Astrocyte (in vitro differentiated cells and primary cell): ENCODE measurements around the gene IDUA. TPM values are rescaled to one million over a fixed set of nuclear protein-coding genes. Genes with fewer than 3 reads are reported as not detected.

Source experiments
- DNase-seq: peaks from one replicate; pipeline ENCODE4 v3.0.0-alpha.2; 2010; ENCODE audit warnings: low read depth
- FAIRE-seq: peaks from 2 replicates; lab custom pipeline; 2011; peaks lifted over from hg19 to GRCh38; lab: Jason Lieb, UNC
- H2AFZ ChIP-seq: 2 replicates; pipeline ENCODE4 v1.6.0; 2012; ENCODE audit warnings: low read depth, low read length, inconsistent platforms
- H3K27ac ChIP-seq: 2 replicates; pipeline ENCODE4 v1.5.1; 2011; ENCODE audit warnings: low read depth, low read length, inconsistent platforms
- H3K27me3 ChIP-seq: 2 replicates; pipeline ENCODE4 v1.6.0; 2011; ENCODE audit warnings: low read length, inconsistent platforms; ENCODE audit not compliant: insufficient read depth
- H3K36me3 ChIP-seq: 2 replicates; pipeline ENCODE4 v1.5.1; 2011; ENCODE audit warnings: low read length, inconsistent platforms; ENCODE audit not compliant: insufficient read depth
- H3K4me1 ChIP-seq: 2 replicates; pipeline ENCODE4 v1.5.1; 2011; ENCODE audit warnings: low read length, inconsistent platforms; ENCODE audit not compliant: insufficient read depth
- H3K4me2 ChIP-seq: 2 replicates; pipeline ENCODE4 v1.6.0; 2012; ENCODE audit warnings: low read length, inconsistent platforms
- H3K4me3 ChIP-seq: 2 replicates; pipeline ENCODE4 v1.5.1; 2011; ENCODE audit warnings: low read depth, mild to moderate bottlenecking, low read length, inconsistent platforms; ENCODE audit not compliant: insufficient read depth
- H3K79me2 ChIP-seq: 2 replicates; pipeline ENCODE4 v1.6.0; 2012; ENCODE audit warnings: mild to moderate bottlenecking, low read length, inconsistent platforms; ENCODE audit not compliant: insufficient read depth
- H3K9ac ChIP-seq: 2 replicates; pipeline ENCODE4 v1.6.0; 2012; ENCODE audit warnings: mild to moderate bottlenecking, low read length, inconsistent platforms
- H3K9me3 ChIP-seq: 2 replicates; pipeline ENCODE4 v1.5.1; 2012; ENCODE audit warnings: low read depth, mild to moderate bottlenecking, low read length, inconsistent platforms; ENCODE audit not compliant: insufficient read depth
- H4K20me1 ChIP-seq: 2 replicates; pipeline ENCODE4 v1.6.0; 2012; ENCODE audit warnings: low read length, inconsistent platforms; ENCODE audit not compliant: insufficient read depth
- H3K27ac Mint-ChIP-seq: one replicate; pipeline ENCODE4 v1.8.0; 2021; ENCODE audit warnings: mild to moderate bottlenecking, mixed read lengths; ENCODE audit not compliant: unreplicated experiment
- H3K27me3 Mint-ChIP-seq: one replicate; pipeline ENCODE4 v1.8.0; 2021; ENCODE audit warnings: low read depth, mixed read lengths; ENCODE audit not compliant: unreplicated experiment
- H3K36me3 Mint-ChIP-seq: one replicate; pipeline ENCODE4 v1.8.0; 2021; ENCODE audit warnings: low read depth, mixed read lengths; ENCODE audit not compliant: unreplicated experiment
- H3K4me1 Mint-ChIP-seq: one replicate; pipeline ENCODE4 v1.8.0; 2021; ENCODE audit warnings: low read depth, mixed read lengths; ENCODE audit not compliant: unreplicated experiment
- H3K4me3 Mint-ChIP-seq: one replicate; pipeline ENCODE4 v1.8.0; 2021; ENCODE audit warnings: mild to moderate bottlenecking, moderate library complexity, mixed read lengths; ENCODE audit not compliant: unreplicated experiment
- H3K9me3 Mint-ChIP-seq: one replicate; pipeline ENCODE4 v1.8.0; 2021; ENCODE audit warnings: mild to moderate bottlenecking, mixed read lengths; ENCODE audit not compliant: unreplicated experiment
- CTCF ChIP-seq: IDR thresholded peaks from 2 replicates; pipeline ENCODE4 v1.5.1; 2011; ENCODE audit warnings: low read depth, mild to moderate bottlenecking, inconsistent platforms, low read length, moderate library complexity; ENCODE audit not compliant: insufficient read depth
- EZH2 ChIP-seq: IDR thresholded peaks from 2 replicates; pipeline ENCODE4 v1.6.1; 2012; ENCODE audit warnings: mild to moderate bottlenecking, low read length, inconsistent platforms; ENCODE audit not compliant: insufficient read depth
- total RNA-seq: library from RNA; stranded (reverse); gene quantifications from 2 replicates; pipeline ENCODE4 v1.2.1, GENCODE V29; 2021

The IDUA gene
- total RNA-seq, 1 donor from 2014 or later, result 20.5 TPM

DNA sequence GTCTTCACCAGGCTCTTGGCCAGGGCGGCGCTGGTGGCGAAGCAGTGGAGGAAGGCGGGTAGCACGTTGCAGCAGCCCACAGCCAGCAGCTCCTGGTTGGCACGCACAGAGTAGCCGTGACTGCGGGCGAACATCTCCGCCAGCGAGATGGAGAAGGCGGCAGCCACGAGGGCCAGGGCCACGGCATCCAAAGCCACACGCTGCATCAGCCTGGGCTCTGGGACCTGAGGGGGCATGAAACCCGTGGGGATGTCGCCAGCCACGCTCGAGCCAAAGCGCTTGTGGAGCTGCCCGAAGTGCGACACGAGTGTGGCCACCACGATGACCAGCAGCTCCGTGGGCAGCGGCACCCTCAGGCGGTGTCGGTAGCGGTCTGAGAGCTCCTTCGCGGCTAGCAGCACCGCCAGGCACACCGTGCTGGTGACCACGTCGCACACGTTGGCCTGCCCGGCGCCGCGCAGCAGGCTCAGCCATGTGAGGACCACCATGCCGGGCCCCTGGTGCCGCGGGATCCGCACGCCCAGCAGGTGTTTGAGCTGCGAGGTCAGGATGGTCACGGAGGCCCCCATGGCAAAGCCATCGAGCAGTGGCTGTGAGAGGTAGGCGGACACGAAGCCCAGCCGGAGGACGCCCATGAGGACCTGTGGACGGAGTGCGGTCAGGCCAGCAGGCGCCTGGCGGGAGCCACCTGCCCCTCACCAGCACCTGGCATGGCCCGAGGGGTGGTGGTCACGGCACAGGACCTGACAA lies 3.1 kb downstream of the IDUA start:
- Mint-ChIP-seq H3K36me3 (peaks cover 3% of the 10 kb centered on the region), H3K4me3 (no peak overlapping the region), H3K27ac (no peak overlapping the region), H3K9me3 (no peaks in the 10 kb centered on the region), H3K4me1 (peaks cover 8% of the 10 kb centered on the region), H3K27me3 (no peaks in the 10 kb centered on the region)
- Histone ChIP-seq H3K4me2 (no peak overlapping the region), H3K36me3 (no peaks in the 10 kb centered on the region), H3K9ac (no peak overlapping the region), H3K27me3 (no peaks in the 10 kb centered on the region), H2AFZ (no peak overlapping the region), H3K9me3 (no peaks in the 10 kb centered on the region), H4K20me1 (peaks cover 9% of the 10 kb centered on the region), H3K27ac (no peak overlapping the region), H3K4me3 (no peak overlapping the region), H3K79me2 (no peaks in the 10 kb centered on the region), H3K4me1 (peaks cover 22% of the 10 kb centered on the region)
- no peak for TF ChIP-seq CTCF
- DNase-seq (no peak), FAIRE-seq (no peak)

DNA sequence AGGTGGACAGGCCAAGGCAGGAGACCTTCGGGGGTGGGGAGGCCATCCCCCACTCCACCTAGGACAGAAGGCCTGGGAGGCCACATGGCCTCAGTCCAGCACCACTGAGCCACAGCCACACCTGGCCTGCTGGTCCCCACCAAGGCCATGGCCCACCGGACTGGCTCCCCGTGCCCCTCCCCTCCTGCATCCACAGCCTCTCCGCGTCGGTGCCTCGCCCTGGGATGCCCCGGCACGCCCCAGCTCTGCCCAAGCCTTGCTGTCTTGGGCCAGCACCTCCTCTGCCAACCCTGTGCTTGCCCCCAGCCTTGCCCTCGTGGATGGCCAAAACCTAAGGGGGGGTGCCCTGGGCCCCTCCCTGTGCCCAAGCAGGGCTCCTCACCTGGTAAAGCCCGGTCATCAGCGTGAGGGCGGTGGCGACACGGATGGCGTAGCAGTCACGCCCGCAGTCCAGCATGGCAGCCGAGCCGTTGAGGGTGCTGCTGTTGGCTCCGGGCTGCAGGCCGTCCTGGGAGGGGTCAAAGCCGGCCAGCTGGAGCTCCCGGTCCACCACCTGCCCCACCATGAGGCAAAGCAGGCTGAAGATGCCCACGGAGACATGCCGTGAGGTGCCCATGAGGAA lies 4.0 kb downstream of the IDUA start:
- no peaks in the 10 kb centered on the region for H3K9me3 ChIP-seq
- no peak overlapping the region for H2AFZ ChIP-seq
- H3K4me3 ChIP-seq, result no peak overlapping the region
- H3K36me3 ChIP-seq, result no peaks in the 10 kb centered on the region
- peaks cover 12% of the 10 kb centered on the region for H4K20me1 ChIP-seq
- no peak overlapping the region for H3K9ac ChIP-seq
- H3K27me3 Mint-ChIP-seq, result peaks cover 4% of the 10 kb centered on the region
- no peak overlapping the region for H3K27ac Mint-ChIP-seq
- TF ChIP-seq CTCF (no peak), EZH2 (no peak)
- FAIRE-seq, result no peak
- peaks cover 18% of the 10 kb centered on the region for H3K4me1 ChIP-seq
- no peak for DNase-seq
- peaks cover 3% of the 10 kb centered on the region for H3K4me1 Mint-ChIP-seq
- H3K27ac ChIP-seq, result no peak overlapping the region
- no peaks in the 10 kb centered on the region for H3K9me3 Mint-ChIP-seq
- H3K36me3 Mint-ChIP-seq, result peaks cover 3% of the 10 kb centered on the region
- H3K4me3 Mint-ChIP-seq, result no peak overlapping the region
- no peaks in the 10 kb centered on the region for H3K79me2 ChIP-seq
- no peak overlapping the region for H3K4me2 ChIP-seq
- no peaks in the 10 kb centered on the region for H3K27me3 ChIP-seq
